ENCODE results near the gene MTCH1. TPM values are rescaled to one million over a fixed set of nuclear protein-coding genes. Genes with fewer than 3 reads are reported as not detected.

The MTCH1 gene
- total RNA-seq, 4 donors from 2014 or later: 111 to 172 (median 146) TPM

- TF ChIP-seq CTCF (IDR thresholded peaks at IDR 0.05) (no peak), POLR2A (IDR thresholded peaks at IDR 0.05) (no peak)
- Histone ChIP-seq H3K27ac (peak overlapping the region in 1 of 2 donors; percentile 74), H3K9me3 (no peaks in the 10 kb centered on the region), H3K4me1 (peaks cover 5 to 8% of the 10 kb centered on the region in 2 donors), H3K27me3 (no peaks in the 10 kb centered on the region), H3K4me3 (no peak overlapping the region), H3K36me3 (no peaks in the 10 kb centered on the region)
- intact Hi-C loops (cut with DNase I; ENCODE audit: low total_unique reads): no loop called here
- no peak for DNase-seq
Measured at GRCh38 chr6:36980876-36981619, 4.9 kb downstream of the MTCH1 start.

GRCh38 chr6:36980129-36980528, 5.9 kb downstream of the MTCH1 start:
- TF ChIP-seq POLR2A (IDR thresholded peaks at IDR 0.05) (no peak), CTCF (IDR thresholded peaks at IDR 0.05) (no peak)
- Histone ChIP-seq H3K27ac (peak overlapping the region in 1 of 2 donors; percentile 74), H3K36me3 (no peaks in the 10 kb centered on the region), H3K4me1 (peaks cover 5 to 8% of the 10 kb centered on the region in 2 donors), H3K9me3 (no peaks in the 10 kb centered on the region), H3K27me3 (no peaks in the 10 kb centered on the region), H3K4me3 (no peak overlapping the region)
- no peak for DNase-seq
- intact Hi-C loops (cut with DNase I; ENCODE audit: low total_unique reads): no loop called here

GRCh38 chr6:36979347-36979742, 6.7 kb downstream of the MTCH1 start:
- peak; percentile 56 to 61 for DNase-seq
- Histone ChIP-seq H3K27me3 (no peaks in the 10 kb centered on the region), H3K4me3 (no peak overlapping the region), H3K9me3 (no peaks in the 10 kb centered on the region), H3K27ac (peak overlapping the region in 1 of 2 donors; percentile 74), H3K4me1 (peaks cover 5 to 6% of the 10 kb centered on the region in 2 donors), H3K36me3 (no peaks in the 10 kb centered on the region)
- peak; percentile 40 to 71 (median 70) for TF ChIP-seq CTCF (IDR thresholded peaks at IDR 0.05)
- no peak for TF ChIP-seq POLR2A (IDR thresholded peaks at IDR 0.05)
- intact Hi-C loops (cut with DNase I; ENCODE audit: low total_unique reads): no loop called here

GRCh38 chr6:36978421-36979346, 7.3 kb downstream of the MTCH1 start:
- DNase-seq: no peak
- no peaks in the 10 kb centered on the region for H3K27me3 ChIP-seq
- H3K4me3 ChIP-seq: no peak overlapping the region
- H3K27ac ChIP-seq: peak overlapping the region in 1 of 2 donors; percentile 74
- no peaks in the 10 kb centered on the region for H3K9me3 ChIP-seq
- peaks cover 0 to 5% of the 10 kb centered on the region in 2 donors for H3K4me1 ChIP-seq
- intact Hi-C loops (cut with DNase I; ENCODE audit: low total_unique reads): no loop called here
- no peak for TF ChIP-seq CTCF (IDR thresholded peaks at IDR 0.05)
- no peak for TF ChIP-seq POLR2A (IDR thresholded peaks at IDR 0.05)
- H3K36me3 ChIP-seq: no peaks in the 10 kb centered on the region
